H1 (cell line): ENCODE results near the gene FSTL4. TPM values are rescaled to one million over a fixed set of nuclear protein-coding genes. Genes with fewer than 3 reads are reported as not detected.

ENCODE experiments used
- CTCF ChIA-PET: fragments of 300-600 bp; sonication (Branson Sonifier 250); formaldehyde crosslinking; loops from one replicate; lab custom pipeline; 2021; ENCODE audit not compliant: partially characterized antibody; lab: Charles Lee
- POLR2A ChIA-PET: fragments of 300-600 bp; sonication (Branson Sonifier 250); formaldehyde crosslinking; loops from one replicate; lab custom pipeline; 2021; ENCODE audit warnings: inconsistent platforms; ENCODE audit not compliant: partially characterized antibody; lab: Charles Lee
- DNase-seq, 2 experiments: peaks; one replicate each; pipeline versions ENCODE4 v3.0.0 to v3.0.0-alpha.2; 2010 to 2022; ENCODE audit warnings: low spot score in 2 of 2, low read depth in 1 of 2, mixed read lengths in 1 of 2
- FAIRE-seq: peaks from 2 replicates; lab custom pipeline; 2011; peaks lifted over from hg19 to GRCh38; lab: Jason Lieb, UNC
- H2AFZ ChIP-seq: 2 replicates; pipeline ENCODE4 v1.8.1; 2012; ENCODE audit warnings: low read length, inconsistent platforms
- H2AK5ac ChIP-seq: 2 replicates; pipeline ENCODE4 v1.6.1; 2013; ENCODE audit warnings: low read depth, low read length
- H2BK120ac ChIP-seq: replicated peaks from 2 replicates; pipeline ENCODE3; 2013; ENCODE audit warnings: low read depth, low read length, inconsistent platforms
- H2BK12ac ChIP-seq: 2 replicates; pipeline ENCODE4 v1.6.1; 2013; ENCODE audit warnings: low read depth, low read length
- H2BK15ac ChIP-seq: 2 replicates; pipeline ENCODE4 v1.6.1; 2013; ENCODE audit warnings: low read length
- H2BK20ac ChIP-seq: 2 replicates; pipeline ENCODE4 v1.6.1; 2013; ENCODE audit warnings: low read length
- H2BK5ac ChIP-seq: 2 replicates; pipeline ENCODE4 v1.6.1; 2013; ENCODE audit warnings: low read depth, low read length
- H3K14ac ChIP-seq: 2 replicates; pipeline ENCODE4 v1.6.1; 2013; ENCODE audit warnings: inconsistent platforms; ENCODE audit not compliant: insufficient read length
- H3K18ac ChIP-seq: 2 replicates; pipeline ENCODE4 v1.6.1; 2013; ENCODE audit warnings: low read length; ENCODE audit errors: extremely low read depth
- H3K23ac ChIP-seq: 2 replicates; pipeline ENCODE4 v1.6.1; 2013; ENCODE audit warnings: inconsistent platforms; ENCODE audit not compliant: insufficient read length
- H3K23me2 ChIP-seq: 2 replicates; pipeline ENCODE4 v1.6.1; 2013; ENCODE audit warnings: low read depth, low read length
- H3K27ac ChIP-seq: 2 replicates; pipeline ENCODE4 v1.6.1; 2011; ENCODE audit warnings: low read depth, low read length, inconsistent platforms
- H3K27me3 ChIP-seq, 4 experiments: replicated peaks in 1 of 4; 1 replicate in 1 of 4; 2 replicates in 3 of 4; pipeline versions ENCODE4 v1.6.1 to v1.8.1; 2011 to 2013; ENCODE audit warnings: low read length in 3 of 4, mild to moderate bottlenecking in 3 of 4, inconsistent platforms in 2 of 4, mixed read lengths in 2 of 4, moderate library complexity in 1 of 4; ENCODE audit not compliant: control insufficient read depth in 3 of 4, insufficient read depth in 3 of 4; ENCODE audit errors: extremely low read depth in 1 of 4
- H3K36me3 ChIP-seq, 4 experiments: 2 replicates each; pipeline versions ENCODE4 v1.6.1 to v1.8.1; 2011 to 2013; ENCODE audit warnings: mild to moderate bottlenecking in 4 of 4, low read length in 3 of 4, moderate library complexity in 2 of 4, control low read depth in 1 of 4, inconsistent platforms in 1 of 4; ENCODE audit not compliant: insufficient read depth in 4 of 4, control insufficient read depth in 2 of 4
- H3K4ac ChIP-seq: replicated peaks from 2 replicates; pipeline ENCODE3; 2013; ENCODE audit warnings: low read length, low read depth, mixed read lengths, inconsistent platforms; ENCODE audit not compliant: insufficient read length
- H3K4me1 ChIP-seq, 4 experiments: replicated peaks in 1 of 4; 1 replicate in 1 of 4; 2 replicates in 3 of 4; pipeline versions ENCODE4 v1.6.1 to v1.8.1; 2011 to 2013; ENCODE audit warnings: low read length in 3 of 4, inconsistent platforms in 2 of 4, mixed read lengths in 1 of 4; ENCODE audit not compliant: insufficient read depth in 4 of 4, control insufficient read depth in 3 of 4
- H3K4me2 ChIP-seq, 2 experiments: 2 replicates each; pipeline versions ENCODE4 v1.6.1 to v1.8.1; 2011 to 2013; ENCODE audit warnings: low read depth in 2 of 2, low read length in 2 of 2, control low read depth in 1 of 2, inconsistent platforms in 1 of 2, mild to moderate bottlenecking in 1 of 2; ENCODE audit not compliant: insufficient read depth in 1 of 2
- H3K4me3 ChIP-seq, 4 experiments: fragments of 200-600, 300-600 bp in 1 of 4; sonication (generic), shearing (Covaris generic), sonication (Bioruptor Twin) in 1 of 4; 2 replicates each; pipeline versions ENCODE4 v1.5.1 to v1.8.1; 2011 to 2016; ENCODE audit warnings: low read length in 4 of 4, low read depth in 3 of 4, control low read depth in 2 of 4, inconsistent platforms in 2 of 4, mild to moderate bottlenecking in 2 of 4, mixed read lengths in 1 of 4, moderate library complexity in 1 of 4; ENCODE audit not compliant: insufficient read depth in 2 of 4; ENCODE audit errors: extremely low read depth in 1 of 4
- H3K56ac ChIP-seq: replicated peaks from 2 replicates; pipeline ENCODE3; 2013; ENCODE audit warnings: low read depth, mild to moderate bottlenecking, mixed read lengths, low read length, inconsistent platforms; ENCODE audit not compliant: insufficient read length
- H3K79me1 ChIP-seq: 2 replicates; pipeline ENCODE4 v1.6.1; 2013; ENCODE audit warnings: low read depth, low read length, control low read depth
- H3K79me2 ChIP-seq, 2 experiments: 2 replicates each; pipeline versions ENCODE4 v1.6.1 to v1.8.1; 2012 to 2013; ENCODE audit warnings: low read length in 2 of 2, mild to moderate bottlenecking in 2 of 2, inconsistent platforms in 1 of 2; ENCODE audit not compliant: insufficient read depth in 2 of 2, control insufficient read depth in 1 of 2
- H3K9ac ChIP-seq, 4 experiments: replicated peaks in 1 of 4; 1 replicate in 1 of 4; 2 replicates in 3 of 4; pipeline versions ENCODE4 v1.6.1 to v1.8.1; 2011 to 2013; ENCODE audit warnings: low read depth in 3 of 4, low read length in 3 of 4, control low read depth in 2 of 4, mild to moderate bottlenecking in 2 of 4, moderate library complexity in 2 of 4, inconsistent platforms in 1 of 4; ENCODE audit errors: extremely low read depth in 1 of 4
- H3K9me3 ChIP-seq, 2 experiments: 2 replicates each; pipeline versions ENCODE4 v1.6.1 to v1.8.1; 2012 to 2013; ENCODE audit warnings: mild to moderate bottlenecking in 2 of 2, moderate library complexity in 2 of 2, control low read depth in 1 of 2, inconsistent platforms in 1 of 2, low read depth in 1 of 2, low read length in 1 of 2, mixed read lengths in 1 of 2; ENCODE audit not compliant: insufficient read depth in 2 of 2
- H4K20me1 ChIP-seq, 2 experiments: replicated peaks in 1 of 2; 2 replicates each; pipeline versions ENCODE3 to v1.8.1; 2011 to 2013; ENCODE audit warnings: inconsistent platforms in 2 of 2, low read length in 2 of 2, mild to moderate bottlenecking in 1 of 2; ENCODE audit not compliant: insufficient read depth in 2 of 2, control insufficient read depth in 1 of 2
- H4K5ac ChIP-seq: 2 replicates; pipeline ENCODE4 v1.6.1; 2013; ENCODE audit warnings: low read length, low read depth, mixed read lengths, inconsistent platforms; ENCODE audit not compliant: insufficient read length
- H4K8ac ChIP-seq: 2 replicates; pipeline ENCODE4 v1.8.0; 2013; ENCODE audit warnings: mild to moderate bottlenecking, moderate library complexity, low read length, inconsistent platforms; ENCODE audit not compliant: insufficient read depth; ENCODE audit errors: extremely low read depth
- H4K91ac ChIP-seq: replicated peaks from 2 replicates; pipeline ENCODE3; 2013; ENCODE audit warnings: low read length, mixed read lengths, inconsistent platforms; ENCODE audit not compliant: insufficient read length
- BCL11A ChIP-seq, 2 experiments: IDR thresholded peaks; one replicate each; pipeline ENCODE4 v1.6.1; 2011; ENCODE audit warnings: low read depth in 2 of 2, low read length in 2 of 2, mild to moderate bottlenecking in 2 of 2
- BRCA1 ChIP-seq: IDR thresholded peaks from 2 replicates; pipeline ENCODE4 v1.6.1; 2012; ENCODE audit warnings: low read depth, low read length, improper control_type of control experiment
- KDM4A ChIP-seq: IDR thresholded peaks from one replicate; pipeline ENCODE4 v1.7.1; 2012; ENCODE audit warnings: low read depth, mild to moderate bottlenecking, moderate library complexity, low read length, inconsistent platforms; ENCODE audit not compliant: severe bottlenecking
- MAFK ChIP-seq: IDR thresholded peaks from 2 replicates; pipeline ENCODE4 v1.6.1; 2012; ENCODE audit warnings: low read depth, mild to moderate bottlenecking, improper control_type of control experiment, low read length
- TAF1 ChIP-seq: IDR thresholded peaks from 2 replicates; pipeline ENCODE4 v1.6.1; 2011; ENCODE audit warnings: mild to moderate bottlenecking, low read depth, low read length
- WGBS, 2 experiments: shearing (Covaris generic) in 1 of 2; methylation state at CpG; one replicate each; pipeline versions ENCODE4 v1.1.6 to v1.1.7; 2013 to 2015; ENCODE audit warnings: low lambda C conversion rate in 2 of 2, mixed read lengths in 2 of 2, inconsistent platforms in 1 of 2, low coverage in 1 of 2, missing lambda C conversion rate in 1 of 2; ENCODE audit not compliant: insufficient replicate concordance in 2 of 2, insufficient coverage in 1 of 2, insufficient read length in 1 of 2; ENCODE audit errors: extremely low coverage in 1 of 2, missing lambda C conversion rate in 1 of 2; 5-methylcytosine and 5-hydroxymethylcytosine counted together
- polyA plus RNA-seq, 7 experiments: library from polyadenylated mRNA; depleted of rRNA in 3 of 7; stranded (reverse) in 5 of 7; unstranded in 2 of 7; fragments of >200 nt in 5 of 7; fragments of 200-250 nt in 2 of 7; gene quantifications; 1 replicate in 5 of 7; 2 replicates in 1 of 7; 4 replicates in 1 of 7; pipeline versions ENCODE4 v1.2.1 to v1.2.3, GENCODE V29; 2011 to 2013; ENCODE audit warnings: missing spikeins in 2 of 7, mixed read lengths in 2 of 7
- total RNA-seq: library from RNA; stranded (reverse); fragmentation: NEBNext Ultra II Directional; extraction: Animal tissue kit (Norgen Biotek cat#: 25700); gene quantifications from 2 replicates; pipeline ENCODE4 v1.2.1, GENCODE V29; 2021

The FSTL4 gene
- total and polyA plus RNA-seq, 2 of the 8 experiments (the other 6 are each of a cell fraction or from before 2014, with no cell fraction given): 3.1 to 4.1 TPM

- Histone ChIP-seq H2BK15ac (no peak overlapping the region), H2BK12ac (no peak overlapping the region), H3K79me1 (no peaks in the 10 kb centered on the region), H3K23ac (no peak overlapping the region), H3K4me3 (no peak overlapping the region), H3K36me3 (no peaks in the 10 kb centered on the region), H3K9ac (no peak overlapping the region), H3K4me1 (peaks cover 0 to 5% (median 2%) of the 10 kb centered on the region in 4 experiments; a peak in 4 of 7 replicates), H2AFZ (no peak overlapping the region), H2BK20ac (no peak overlapping the region), H4K20me1 (no peaks in the 10 kb centered on the region), H3K56ac (no peak overlapping the region), H3K79me2 (no peaks in the 10 kb centered on the region), H3K18ac (no peak overlapping the region), H3K9me3 (no peaks in the 10 kb centered on the region), H4K8ac (no peak overlapping the region), H3K4me2 (no peak overlapping the region), H3K27ac (no peak overlapping the region), H3K27me3 (no peaks in the 10 kb centered on the region), H2AK5ac (no peak overlapping the region), H3K14ac (no peak overlapping the region), H3K23me2 (no peaks in the 10 kb centered on the region), H4K5ac (no peak overlapping the region), H2BK120ac (no peak overlapping the region), H3K4ac (no peak overlapping the region), H4K91ac (no peak overlapping the region), H2BK5ac (no peak overlapping the region)
- ChIA-PET CTCF (interaction anchor here (0.6 to 1.7 kb wide), 5 partner anchors 10 to 298 kb away, joined by 3 to 4 read pairs (median 3); no protein-coding TSS in a partner anchor), POLR2A (no interaction called here)
- FAIRE-seq: no peak
- 73% methylated on average over 2 of the region's 2 CpGs; no CpG with 5 or more reads in 1 of the 2 experiments for WGBS, 2 experiments
- peak in 1 of 2 experiments; percentile 24 for DNase-seq
- TF ChIP-seq TAF1: no peak
- no peak for TF ChIP-seq BCL11A (IDR thresholded peaks at IDR 0.05; ENCODE audit: low read depth in 2 of 2, low read length in 2 of 2)
- TF ChIP-seq BRCA1: no peak
- no peak for TF ChIP-seq KDM4A
- no peak for TF ChIP-seq MAFK
These were observed 91.2 kb downstream of the FSTL4 start for GRCh38 chr5:133520991-133521706.
